B cell (primary cell): ENCODE results near the gene UBQLN4.

ENCODE experiments used
- CTCF ChIP-seq: fragments of 200-600 bp; IDR thresholded peaks from one replicate; pipeline ENCODE4 v1.8.0; 2022; ENCODE audit warnings: antibody characterized with exemption, mild to moderate bottlenecking
- EZH2 ChIP-seq: IDR thresholded peaks from 2 replicates; pipeline ENCODE4 v1.6.1; 2012; ENCODE audit warnings: borderline replicate concordance, low read depth, mild to moderate bottlenecking, moderate library complexity, low read length; ENCODE audit not compliant: insufficient read depth, poor library complexity, severe bottlenecking

- TF ChIP-seq EZH2 (no peak), CTCF (no peak)
Measured at GRCh38 chr1:156024801-156025200, 28.8 kb downstream of the UBQLN4 start.
